Muscle of back (tissue), 13 donors: ENCODE measurements around the gene ALB. TPM values are rescaled to one million over a fixed set of nuclear protein-coding genes. Genes with fewer than 3 reads are reported as not detected.
"Not testable (repeated sequence)": the region's sequence is repeated elsewhere in the genome, so short reads cannot be mapped to it uniquely, and the experiment has no call there.

ENCODE experiments used
- DNase-seq, 3 donors: peaks; one replicate each; pipeline versions ENCODE4 v3.0.0 to v3.0.0-alpha.2; 2013
- long read RNA-seq, 9 donors: transcript quantifications; one replicate each; lab custom pipeline, GENCODE V29; 2026
- polyA plus RNA-seq, 10 donors: library from polyadenylated mRNA; unstranded; fragments of 120-200 nt; gene quantifications; one replicate each; pipeline ENCODE4 v1.2.1, GENCODE V29; 2013; ENCODE audit not compliant: insufficient read length in 10 of 10

ALB gene
- polyA plus RNA-seq = 100 to 1,000 TPM in 1 of 10 donors, 10 to 100 TPM in 1, 1 to 10 TPM in 1, under 1 TPM in 6, not detected in 1; 0.37 to 112 (median 0.87) TPM
- long read RNA-seq, donor 1 = 0 reads
- long read RNA-seq, donor 2 = 0 reads
- long read RNA-seq, donor 3 = 0 reads
- long read RNA-seq, donor 4 = 0 reads
- long read RNA-seq, donor 5, partial matches to known transcripts = 0 of 1 reads
- long read RNA-seq, donor 5, other reads (novel, unspliced or antisense) = 0 of 1 reads
- long read RNA-seq, donor 6 = 0 reads
- long read RNA-seq, donor 7 = 0 reads
- long read RNA-seq, donor 8 = 0 reads
- long read RNA-seq, donor 9, transcript ALB-201 (15 exons, 2,263 nt) = major isoform, 9 of 24 reads
- long read RNA-seq, donor 9, transcript ALB-218 (4 exons, 665 nt) = minor isoform, 6 of 24 reads
- long read RNA-seq, donor 9, partial matches to known transcripts = 7 of 24 reads
- long read RNA-seq, donor 9, other reads (novel, unspliced or antisense) = 0 of 24 reads

- DNase-seq = no peak
Observed at GRCh38 chr4:73404042-73404441, at the start of gene ALB. ALB (plus strand) TSS chr4:73404287; CDS start chr4:73404328, 41 bp downstream.

- not testable (repeated sequence) for DNase-seq
Observed at GRCh38 chr4:73357174-73357573, 46.9 kb upstream of the ALB start.

DNA sequence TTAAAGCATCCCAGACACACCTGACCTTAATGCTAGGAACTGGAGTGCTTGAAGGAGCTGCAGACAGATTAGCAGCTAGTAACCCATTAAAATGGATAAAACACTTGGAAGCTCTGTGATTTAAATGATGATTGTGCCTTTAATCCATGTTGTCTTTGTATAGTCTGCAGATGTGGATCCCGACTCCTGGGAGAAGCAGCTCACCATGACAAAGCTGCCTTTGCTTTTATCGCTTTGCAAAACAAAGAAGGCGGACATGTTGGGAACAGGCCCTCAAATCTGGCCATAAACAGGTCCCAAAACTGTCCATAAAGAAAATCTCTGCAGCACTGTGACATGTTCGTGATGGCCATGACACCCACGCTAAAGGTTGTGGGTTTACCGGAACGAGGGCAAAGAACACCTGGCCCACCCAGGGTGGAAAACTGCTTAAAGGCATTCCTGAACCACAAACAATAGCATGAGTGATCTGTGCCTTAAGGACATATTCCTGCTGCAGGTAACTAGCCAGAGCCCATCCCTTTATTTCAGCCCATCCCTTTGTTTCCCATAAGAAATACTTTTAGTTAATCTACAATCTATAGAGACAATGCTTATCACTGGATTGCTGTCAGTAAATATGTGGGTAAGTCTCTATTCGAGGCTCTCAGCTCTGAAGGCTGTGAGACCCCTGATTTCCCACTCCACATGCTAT, 34.4 kb upstream of the ALB start:
- not testable (repeated sequence) for DNase-seq

GRCh38 chr4:73375328-73375741, 28.8 kb upstream of the ALB start:
- no peak for DNase-seq

- no peak for DNase-seq
Observed at GRCh38 chr4:73376251-73376650, 27.8 kb upstream of the ALB start.

DNA sequence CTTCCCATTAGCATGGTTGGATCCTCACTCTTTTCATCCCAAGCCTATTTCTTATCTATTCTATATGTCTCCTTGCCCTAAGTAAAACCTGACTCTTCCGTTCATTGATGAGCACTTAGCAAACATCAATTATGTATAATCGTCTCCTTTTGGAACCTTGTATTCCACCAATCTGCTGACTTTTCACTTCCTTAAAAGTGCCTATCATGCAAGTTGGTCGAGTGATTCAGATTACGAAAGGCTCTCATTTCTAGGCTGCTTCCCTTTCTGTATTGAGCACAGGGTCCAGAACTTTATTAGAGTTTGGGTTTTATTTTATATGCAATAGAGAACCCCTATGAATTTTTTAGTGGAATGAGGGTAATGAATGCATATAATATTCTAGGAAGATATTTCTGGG, 27.1 kb upstream of the ALB start:
- DNase-seq = no peak

- no peak for DNase-seq
Observed at GRCh38 chr4:73378887-73379286, 25.2 kb upstream of the ALB start.

DNA sequence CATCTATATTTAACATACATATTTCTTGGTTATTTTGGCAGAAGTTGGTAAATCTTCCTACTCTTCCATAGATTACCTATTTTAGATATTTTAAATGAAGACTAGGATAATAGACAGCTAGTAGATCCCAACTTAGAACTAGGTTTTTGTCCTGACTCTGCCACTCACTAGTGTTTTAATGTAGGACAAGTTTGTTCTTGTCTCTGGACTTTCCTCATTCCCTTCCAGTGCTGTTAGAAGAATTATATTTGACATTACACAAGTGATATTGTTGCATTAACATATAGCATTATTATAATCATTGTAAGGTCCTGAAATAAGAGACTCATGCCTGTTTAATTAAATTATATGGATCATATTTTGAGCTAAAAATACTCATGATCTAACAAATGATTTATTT, 24.1 kb upstream of the ALB start:
- DNase-seq = no peak

DNA sequence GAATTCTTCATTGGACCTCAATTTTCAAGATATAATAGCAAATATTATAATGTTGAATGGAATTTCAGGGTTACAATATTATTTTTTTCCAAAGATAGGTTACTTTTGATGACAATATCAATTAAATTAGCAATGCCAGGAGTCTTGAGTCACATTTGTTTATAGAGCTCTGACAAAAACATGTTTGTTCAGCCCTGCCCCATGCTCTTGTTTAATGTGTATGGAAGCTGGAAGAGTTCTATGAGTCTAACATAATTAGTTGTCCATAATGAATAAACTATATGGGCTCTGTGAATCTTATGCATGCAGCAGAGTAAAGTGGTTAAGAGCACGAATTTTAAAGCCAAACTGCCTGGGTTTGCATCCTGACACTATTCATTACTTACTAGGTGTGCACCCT, 22.9 kb upstream of the ALB start:
- no peak for DNase-seq

DNA sequence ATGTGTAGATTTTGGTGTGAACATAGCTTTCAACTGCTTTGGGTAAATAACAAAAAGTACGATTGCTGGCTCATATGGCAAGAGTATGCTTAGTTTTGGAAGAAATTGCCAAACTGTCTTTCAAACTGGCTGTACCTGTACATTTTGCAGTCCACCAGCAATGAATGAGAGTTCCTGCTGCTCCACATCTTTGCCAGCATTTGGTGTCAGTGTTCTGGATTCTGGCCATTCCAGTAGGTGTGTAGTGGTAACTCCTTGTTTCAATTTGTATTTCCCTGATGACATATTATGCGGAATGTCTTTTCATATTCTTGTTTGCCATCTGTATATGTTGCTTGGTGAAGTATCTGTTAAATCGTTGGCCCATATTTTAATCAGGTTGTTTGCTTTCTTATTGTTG, 20.6 kb upstream of the ALB start:
- no peak for DNase-seq

- DNase-seq = no peak
Observed at GRCh38 chr4:73387552-73387951, 16.5 kb upstream of the ALB start.

GRCh38 chr4:73388887-73389286, 15.2 kb upstream of the ALB start:
- no peak for DNase-seq

DNA sequence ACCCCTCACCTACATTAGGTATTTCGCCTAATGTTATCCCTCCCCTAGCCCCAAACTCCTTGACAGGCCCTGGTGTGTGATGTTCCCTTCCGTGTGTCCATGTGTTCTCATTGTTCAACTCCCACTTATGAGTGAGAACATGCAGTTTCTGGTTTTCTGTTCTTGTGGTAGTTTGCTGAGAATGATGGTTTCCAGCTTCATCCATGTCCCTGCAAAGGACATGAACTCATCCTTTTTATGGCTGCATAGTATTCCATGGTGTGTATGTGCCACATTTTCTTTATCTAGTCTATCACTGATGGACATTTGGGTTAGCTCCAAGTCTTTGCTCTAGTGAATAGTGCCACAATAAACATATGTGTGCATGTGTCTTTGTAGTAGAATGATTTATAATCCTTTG, 14.4 kb upstream of the ALB start:
- DNase-seq = not testable (repeated sequence)

- DNase-seq = no peak
Observed at GRCh38 chr4:73391774-73392173, 12.3 kb upstream of the ALB start.

- no peak for DNase-seq
Observed at GRCh38 chr4:73392936-73393335, 11.2 kb upstream of the ALB start.

DNA sequence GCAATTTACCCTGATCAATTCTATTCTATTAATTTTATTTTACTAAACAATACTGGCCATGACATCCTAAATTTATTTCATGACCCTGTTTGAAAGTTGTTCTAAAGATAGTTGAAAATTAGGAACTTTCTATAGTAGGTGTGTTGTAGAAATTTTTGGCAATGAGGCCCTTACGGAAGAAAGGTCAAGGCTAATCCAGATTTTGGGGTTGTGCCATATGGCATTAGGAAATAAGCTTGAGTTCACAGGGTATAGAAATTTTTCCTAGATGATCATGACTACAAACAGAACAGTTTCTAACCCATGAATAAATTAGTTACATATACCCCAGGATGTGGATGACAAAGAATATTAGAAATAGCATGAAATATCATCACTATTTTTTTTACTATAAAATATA, 7.8 kb upstream of the ALB start:
- no peak for DNase-seq

DNA sequence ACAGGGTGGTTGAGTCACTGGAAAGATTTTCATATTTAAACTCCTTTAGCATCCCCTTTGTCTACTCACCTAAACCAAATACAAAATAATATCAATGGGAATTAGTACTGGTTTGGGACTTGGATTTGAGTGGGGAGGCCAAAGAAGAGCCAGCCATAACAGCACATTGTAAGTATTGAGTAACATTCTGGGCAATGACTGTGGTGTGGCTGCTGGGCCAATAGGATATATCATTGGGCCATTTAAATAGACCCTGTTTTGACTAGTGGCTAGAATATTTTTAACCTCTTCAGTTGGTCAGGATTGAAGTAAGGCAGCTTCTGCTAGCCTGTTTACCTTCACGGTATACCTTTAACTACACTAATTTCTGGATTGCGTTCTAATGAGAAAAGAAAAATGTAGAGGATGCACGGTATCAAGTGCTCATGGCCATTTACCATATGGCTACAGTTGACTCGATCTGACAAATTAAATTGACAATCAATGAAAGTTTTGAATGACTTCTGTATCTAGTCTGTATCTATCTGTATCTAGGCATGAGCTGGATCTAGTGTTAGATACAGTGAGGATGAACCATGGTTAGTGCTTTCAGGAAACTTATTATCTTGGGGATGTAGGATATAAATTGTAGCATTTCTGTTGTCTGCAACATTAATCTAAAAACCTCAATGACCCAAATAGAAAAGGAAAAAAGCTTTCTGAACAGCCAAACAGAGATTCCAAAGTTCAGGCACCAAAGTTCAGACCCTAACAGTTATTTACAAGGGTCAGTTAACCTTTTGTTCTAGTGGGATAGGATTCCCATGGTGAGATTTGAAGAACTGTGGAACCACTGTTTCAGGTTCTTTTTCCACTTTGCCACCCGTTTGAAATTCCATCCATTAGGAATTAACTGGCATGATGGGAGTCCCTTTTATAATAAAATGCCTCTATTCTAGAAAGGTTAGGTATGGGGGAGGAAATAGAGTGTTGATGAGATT, 6.8 kb upstream of the ALB start:
- DNase-seq = no peak

GRCh38 chr4:73401412-73401811, 2.7 kb upstream of the ALB start:
- no peak for DNase-seq

- no peak for DNase-seq
Observed at GRCh38 chr4:73404457-73404856, 370 bp downstream of the ALB start.

DNA sequence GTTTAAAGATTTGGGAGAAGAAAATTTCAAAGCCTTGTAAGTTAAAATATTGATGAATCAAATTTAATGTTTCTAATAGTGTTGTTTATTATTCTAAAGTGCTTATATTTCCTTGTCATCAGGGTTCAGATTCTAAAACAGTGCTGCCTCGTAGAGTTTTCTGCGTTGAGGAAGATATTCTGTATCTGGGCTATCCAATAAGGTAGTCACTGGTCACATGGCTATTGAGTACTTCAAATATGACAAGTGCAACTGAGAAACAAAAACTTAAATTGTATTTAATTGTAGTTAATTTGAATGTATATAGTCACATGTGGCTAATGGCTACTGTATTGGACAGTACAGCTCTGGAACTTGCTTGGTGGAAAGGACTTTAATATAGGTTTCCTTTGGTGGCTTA, 1.1 kb downstream of the ALB start:
- DNase-seq = no peak

DNA sequence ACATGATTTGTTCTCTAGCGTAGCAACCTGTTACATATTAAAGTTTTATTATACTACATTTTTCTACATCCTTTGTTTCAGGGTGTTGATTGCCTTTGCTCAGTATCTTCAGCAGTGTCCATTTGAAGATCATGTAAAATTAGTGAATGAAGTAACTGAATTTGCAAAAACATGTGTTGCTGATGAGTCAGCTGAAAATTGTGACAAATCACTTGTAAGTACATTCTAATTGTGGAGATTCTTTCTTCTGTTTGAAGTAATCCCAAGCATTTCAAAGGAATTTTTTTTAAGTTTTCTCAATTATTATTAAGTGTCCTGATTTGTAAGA, 2.4 kb downstream of the ALB start:
- no peak for DNase-seq

DNA sequence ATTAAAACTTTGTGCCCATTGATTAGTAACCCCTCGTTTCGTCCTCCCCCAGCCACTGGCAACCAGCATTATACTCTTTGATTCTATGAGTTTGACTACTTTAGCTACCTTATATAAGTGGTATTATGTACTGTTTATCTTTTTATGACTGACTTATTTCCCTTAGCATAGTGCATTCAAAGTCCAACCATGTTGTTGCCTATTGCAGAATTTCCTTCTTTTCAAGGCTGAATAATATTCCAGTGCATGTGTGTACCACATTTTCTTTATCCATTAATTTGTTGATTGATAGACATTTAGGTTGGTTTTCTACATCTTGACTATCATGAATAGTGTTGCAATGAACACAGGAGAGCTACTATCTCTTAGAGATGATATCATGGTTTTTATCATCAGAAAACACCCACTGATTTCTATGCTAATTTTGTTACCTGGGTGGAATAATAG, 3.2 kb downstream of the ALB start:
- DNase-seq = no peak
